Spleen (tissue), 7 donors: Measurements from ENCODE around the gene FAM120B.

Source experiments
- POLR2A ChIP-seq, 3 donors: fragments of 450-650 bp; IDR thresholded peaks; one replicate each; pipeline ENCODE4 v1.5.1; 2017; ENCODE audit warnings: antibody characterized with exemption in 3 of 3, mild to moderate bottlenecking in 1 of 3
- TF ChIP-seq, protein P1 (sequence below), 11 experiments: fragments of 200-600 bp in 7 of 11; fragments of 450-650 bp in 4 of 11; sonication (generic) in 4 of 11; IDR thresholded peaks in 8 of 11; conservative IDR thresholded peaks in 3 of 11; 1 replicate in 7 of 11; 2 replicates in 4 of 11; pipeline versions ENCODE4 v1.4.0 to v1.8.0; 2016 to 2021; ENCODE audit warnings: antibody characterized with exemption in 11 of 11, inconsistent platforms in 4 of 11, mild to moderate bottlenecking in 1 of 11
- donor health status: DM: no; HTN: no; CAD: no; lungs with moderate emphysema.
- donor health status: DM: no; HTN: no; CAD: no.
- donor health status: DM: no; HTN: no; CAD: no.

DNA sequence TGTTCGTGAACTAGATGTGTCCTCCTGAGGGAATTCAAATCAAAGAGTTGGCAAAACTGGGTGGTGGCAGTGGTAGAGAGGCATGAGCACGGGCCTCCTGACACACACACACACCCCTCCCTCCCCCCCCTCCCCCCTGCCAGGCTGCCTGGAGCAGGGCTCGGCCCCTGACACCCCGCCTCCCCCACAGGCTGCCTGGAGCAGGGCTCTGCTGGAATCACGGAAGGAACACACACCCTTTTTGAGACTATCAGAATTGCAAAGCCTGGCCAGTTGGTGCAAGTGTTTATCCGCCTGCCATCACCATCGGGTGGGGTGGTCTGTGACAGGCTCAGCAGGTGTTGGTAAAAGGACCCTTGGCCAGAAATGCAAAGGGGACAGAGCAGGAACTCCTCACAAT lies 59.0 kb downstream of the FAM120B start:
- TF ChIP-seq, protein P1, sequence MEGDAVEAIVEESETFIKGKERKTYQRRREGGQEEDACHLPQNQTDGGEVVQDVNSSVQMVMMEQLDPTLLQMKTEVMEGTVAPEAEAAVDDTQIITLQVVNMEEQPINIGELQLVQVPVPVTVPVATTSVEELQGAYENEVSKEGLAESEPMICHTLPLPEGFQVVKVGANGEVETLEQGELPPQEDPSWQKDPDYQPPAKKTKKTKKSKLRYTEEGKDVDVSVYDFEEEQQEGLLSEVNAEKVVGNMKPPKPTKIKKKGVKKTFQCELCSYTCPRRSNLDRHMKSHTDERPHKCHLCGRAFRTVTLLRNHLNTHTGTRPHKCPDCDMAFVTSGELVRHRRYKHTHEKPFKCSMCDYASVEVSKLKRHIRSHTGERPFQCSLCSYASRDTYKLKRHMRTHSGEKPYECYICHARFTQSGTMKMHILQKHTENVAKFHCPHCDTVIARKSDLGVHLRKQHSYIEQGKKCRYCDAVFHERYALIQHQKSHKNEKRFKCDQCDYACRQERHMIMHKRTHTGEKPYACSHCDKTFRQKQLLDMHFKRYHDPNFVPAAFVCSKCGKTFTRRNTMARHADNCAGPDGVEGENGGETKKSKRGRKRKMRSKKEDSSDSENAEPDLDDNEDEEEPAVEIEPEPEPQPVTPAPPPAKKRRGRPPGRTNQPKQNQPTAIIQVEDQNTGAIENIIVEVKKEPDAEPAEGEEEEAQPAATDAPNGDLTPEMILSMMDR (IDR thresholded peaks at IDR 0.05 in 8 of 11, conservative IDR thresholded peaks at IDR 0.05 in 3 of 11) = no peak
- TF ChIP-seq POLR2A (IDR thresholded peaks at IDR 0.05) = no peak
